Measurements from ENCODE around the gene VMAC. TPM values are rescaled to one million over a fixed set of nuclear protein-coding genes. Genes with fewer than 3 reads are reported as not detected.

The VMAC gene
- total and polyA plus RNA-seq, 9 of the 15 experiments (the other 6 are each of a cell fraction or from before 2014, with no cell fraction given) = 0.03 to 3.4 (median 1.1) TPM

DNA sequence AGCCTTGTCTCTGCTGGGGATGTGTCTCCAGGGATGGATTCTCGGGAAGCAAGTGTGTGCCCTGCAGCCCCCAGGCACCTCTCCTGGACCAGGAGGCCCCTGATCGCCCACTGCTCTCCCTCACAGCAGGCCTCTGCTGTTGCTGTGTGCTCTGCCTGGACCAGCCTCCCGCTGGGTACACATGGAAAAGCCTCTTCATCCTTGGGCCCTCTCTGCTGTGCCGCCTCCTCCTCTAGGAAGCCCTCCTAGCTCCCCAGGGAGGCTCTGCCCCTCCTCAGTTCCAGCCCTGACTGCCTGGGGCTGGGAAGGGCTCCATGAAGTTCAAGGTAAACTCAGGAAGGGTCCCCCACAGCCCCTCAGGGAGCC, 13.1 kb upstream of the VMAC start (continued):
- TF ChIP-seq, protein P1, sequence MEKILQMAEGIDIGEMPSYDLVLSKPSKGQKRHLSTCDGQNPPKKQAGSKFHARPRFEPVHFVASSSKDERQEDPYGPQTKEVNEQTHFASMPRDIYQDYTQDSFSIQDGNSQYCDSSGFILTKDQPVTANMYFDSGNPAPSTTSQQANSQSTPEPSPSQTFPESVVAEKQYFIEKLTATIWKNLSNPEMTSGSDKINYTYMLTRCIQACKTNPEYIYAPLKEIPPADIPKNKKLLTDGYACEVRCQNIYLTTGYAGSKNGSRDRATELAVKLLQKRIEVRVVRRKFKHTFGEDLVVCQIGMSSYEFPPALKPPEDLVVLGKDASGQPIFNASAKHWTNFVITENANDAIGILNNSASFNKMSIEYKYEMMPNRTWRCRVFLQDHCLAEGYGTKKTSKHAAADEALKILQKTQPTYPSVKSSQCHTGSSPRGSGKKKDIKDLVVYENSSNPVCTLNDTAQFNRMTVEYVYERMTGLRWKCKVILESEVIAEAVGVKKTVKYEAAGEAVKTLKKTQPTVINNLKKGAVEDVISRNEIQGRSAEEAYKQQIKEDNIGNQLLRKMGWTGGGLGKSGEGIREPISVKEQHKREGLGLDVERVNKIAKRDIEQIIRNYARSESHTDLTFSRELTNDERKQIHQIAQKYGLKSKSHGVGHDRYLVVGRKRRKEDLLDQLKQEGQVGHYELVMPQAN (IDR thresholded peaks at IDR 0.05; ENCODE audit: borderline replicate concordance) = no peak
- TF ChIP-seq PCBP2 (IDR thresholded peaks at IDR 0.05; ENCODE audit: low read depth, low read length, poor library complexity, severe bottlenecking) = no peak
- TF ChIP-seq ELF1 (tag; IDR thresholded peaks at IDR 0.05) = no peak
- no peak for TF ChIP-seq MAFF (IDR thresholded peaks at IDR 0.05; ENCODE audit: low read length)
- TF ChIP-seq SRSF3 (IDR thresholded peaks at IDR 0.05; ENCODE audit: insufficient read depth, low read length) = no peak
- TF ChIP-seq STAG1 (CRISPR knock-in tag; IDR thresholded peaks at IDR 0.05; ENCODE audit: borderline replicate concordance) = no peak
- TF ChIP-seq, protein P2, sequence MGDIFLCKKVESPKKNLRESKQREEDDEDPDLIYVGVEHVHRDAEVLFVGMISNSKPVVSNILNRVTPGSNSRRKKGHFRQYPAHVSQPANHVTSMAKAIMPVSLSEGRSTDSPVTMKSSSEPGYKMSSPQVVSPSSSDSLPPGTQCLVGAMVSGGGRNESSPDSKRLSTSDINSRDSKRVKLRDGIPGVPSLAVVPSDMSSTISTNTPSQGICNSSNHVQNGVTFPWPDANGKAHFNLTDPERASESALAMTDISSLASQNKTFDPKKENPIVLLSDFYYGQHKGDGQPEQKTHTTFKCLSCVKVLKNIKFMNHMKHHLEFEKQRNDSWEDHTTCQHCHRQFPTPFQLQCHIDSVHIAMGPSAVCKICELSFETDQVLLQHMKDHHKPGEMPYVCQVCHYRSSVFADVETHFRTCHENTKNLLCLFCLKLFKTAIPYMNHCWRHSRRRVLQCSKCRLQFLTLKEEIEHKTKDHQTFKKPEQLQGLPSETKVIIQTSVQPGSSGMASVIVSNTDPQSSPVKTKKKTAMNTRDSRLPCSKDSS (IDR thresholded peaks at IDR 0.05; ENCODE audit: low read depth, partially characterized antibody) = no peak
- TF ChIP-seq, protein P3, sequence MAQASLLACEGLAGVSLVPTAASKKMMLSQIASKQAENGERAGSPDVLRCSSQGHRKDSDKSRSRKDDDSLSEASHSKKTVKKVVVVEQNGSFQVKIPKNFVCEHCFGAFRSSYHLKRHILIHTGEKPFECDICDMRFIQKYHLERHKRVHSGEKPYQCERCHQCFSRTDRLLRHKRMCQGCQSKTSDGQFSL (CRISPR knock-in tag; IDR thresholded peaks at IDR 0.05) = no peak
- TF ChIP-seq, protein P3 (tag; IDR thresholded peaks at IDR 0.05) = no peak
- TF ChIP-seq, protein P4, sequence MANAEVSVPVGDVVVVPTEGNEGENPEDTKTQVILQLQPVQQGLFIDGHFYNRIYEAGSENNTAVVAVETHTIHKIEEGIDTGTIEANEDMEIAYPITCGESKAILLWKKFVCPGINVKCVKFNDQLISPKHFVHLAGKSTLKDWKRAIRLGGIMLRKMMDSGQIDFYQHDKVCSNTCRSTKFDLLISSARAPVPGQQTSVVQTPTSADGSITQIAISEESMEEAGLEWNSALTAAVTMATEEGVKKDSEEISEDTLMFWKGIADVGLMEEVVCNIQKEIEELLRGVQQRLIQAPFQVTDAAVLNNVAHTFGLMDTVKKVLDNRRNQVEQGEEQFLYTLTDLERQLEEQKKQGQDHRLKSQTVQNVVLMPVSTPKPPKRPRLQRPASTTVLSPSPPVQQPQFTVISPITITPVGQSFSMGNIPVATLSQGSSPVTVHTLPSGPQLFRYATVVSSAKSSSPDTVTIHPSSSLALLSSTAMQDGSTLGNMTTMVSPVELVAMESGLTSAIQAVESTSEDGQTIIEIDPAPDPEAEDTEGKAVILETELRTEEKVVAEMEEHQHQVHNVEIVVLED (CRISPR knock-in tag; IDR thresholded peaks at IDR 0.05) = no peak
